Frontal cortex (tissue), 4 donors: ENCODE measurements around the gene EEF2K. TPM values are rescaled to one million over a fixed set of nuclear protein-coding genes. Genes with fewer than 3 reads are reported as not detected.

ENCODE experiments used
- DNase-seq, 2 donors: peaks; one replicate each; pipeline ENCODE4 v3.0.0; 2012; ENCODE audit warnings: low spot score in 2 of 2
- FAIRE-seq: peaks from 2 replicates; lab custom pipeline; 2012; peaks lifted over from hg19 to GRCh38; lab: Jason Lieb, UNC
- total RNA-seq: library from RNA; depleted of rRNA; stranded (reverse); fragments of >200 nt; gene quantifications from one replicate; pipeline ENCODE4 v1.2.3, GENCODE V29; 2014
- donor health status: control.
- donor health status: control.
- donor health status: control.

The EEF2K gene
- total RNA-seq, 1 donor from 2014 or later = 9.8 TPM

DNA sequence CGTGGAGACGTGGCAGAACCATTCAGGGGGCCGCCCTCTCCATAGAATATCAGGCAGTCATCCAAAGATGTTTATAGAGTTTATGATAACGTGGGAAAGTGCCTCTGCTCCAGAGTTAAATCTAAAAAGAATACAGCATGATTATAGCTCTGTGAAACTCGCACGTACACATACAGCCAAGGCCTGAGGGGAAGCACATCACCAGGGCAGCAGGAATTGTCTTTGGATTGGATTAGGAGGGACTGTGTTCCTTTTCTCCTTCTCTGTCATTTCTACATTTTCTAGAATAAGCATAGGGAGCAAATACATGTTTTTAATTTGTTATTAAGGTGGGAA lies 26.9 kb downstream of the EEF2K start:
- no peak for DNase-seq

DNA sequence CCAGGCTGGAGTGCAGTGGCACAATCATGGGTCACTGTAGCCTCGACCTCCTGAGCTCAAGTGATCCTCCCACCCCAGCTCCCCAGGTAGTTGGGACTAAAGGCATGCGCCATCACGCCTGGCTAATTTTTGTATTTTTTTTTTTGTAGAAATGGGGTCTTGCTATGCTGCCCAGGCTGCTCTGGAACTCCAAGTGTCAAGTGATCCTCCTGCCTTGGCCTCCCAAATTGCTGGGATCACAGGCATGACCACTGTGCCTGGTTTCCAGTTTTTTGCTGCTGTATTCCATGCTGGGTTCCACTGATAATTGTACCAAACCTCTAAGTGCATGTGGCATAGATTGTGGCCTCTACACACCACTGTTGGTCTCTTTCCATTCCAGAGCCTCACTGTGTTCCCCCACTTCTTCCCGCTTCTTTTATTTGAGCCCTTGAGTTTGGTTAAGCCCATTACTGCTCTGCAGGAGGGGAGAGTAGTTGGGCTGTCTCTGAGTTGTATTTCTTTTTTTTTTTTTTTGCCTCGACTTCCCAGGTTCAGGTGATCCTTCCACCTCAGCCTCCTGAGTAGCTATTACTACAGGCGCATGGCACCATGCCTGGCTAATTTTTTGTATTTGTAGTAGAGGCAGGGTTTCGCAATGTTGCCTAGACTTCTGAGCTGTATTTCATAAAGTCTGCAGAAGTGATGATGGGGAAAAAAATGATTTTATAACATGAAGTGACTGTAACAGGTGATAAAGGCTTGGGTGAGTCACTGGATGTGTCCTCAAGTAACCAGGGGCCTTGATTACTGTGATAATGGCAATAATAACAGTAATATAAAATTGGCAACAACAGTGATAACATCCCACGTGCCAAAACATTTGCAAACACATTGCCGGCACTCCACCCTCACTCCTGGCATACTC lies 30.0 kb downstream of the EEF2K start:
- DNase-seq = no peak
- FAIRE-seq = no peak

More for the DNA sequence above, 26.9 kb downstream of the EEF2K start:
- no peak for FAIRE-seq

DNA sequence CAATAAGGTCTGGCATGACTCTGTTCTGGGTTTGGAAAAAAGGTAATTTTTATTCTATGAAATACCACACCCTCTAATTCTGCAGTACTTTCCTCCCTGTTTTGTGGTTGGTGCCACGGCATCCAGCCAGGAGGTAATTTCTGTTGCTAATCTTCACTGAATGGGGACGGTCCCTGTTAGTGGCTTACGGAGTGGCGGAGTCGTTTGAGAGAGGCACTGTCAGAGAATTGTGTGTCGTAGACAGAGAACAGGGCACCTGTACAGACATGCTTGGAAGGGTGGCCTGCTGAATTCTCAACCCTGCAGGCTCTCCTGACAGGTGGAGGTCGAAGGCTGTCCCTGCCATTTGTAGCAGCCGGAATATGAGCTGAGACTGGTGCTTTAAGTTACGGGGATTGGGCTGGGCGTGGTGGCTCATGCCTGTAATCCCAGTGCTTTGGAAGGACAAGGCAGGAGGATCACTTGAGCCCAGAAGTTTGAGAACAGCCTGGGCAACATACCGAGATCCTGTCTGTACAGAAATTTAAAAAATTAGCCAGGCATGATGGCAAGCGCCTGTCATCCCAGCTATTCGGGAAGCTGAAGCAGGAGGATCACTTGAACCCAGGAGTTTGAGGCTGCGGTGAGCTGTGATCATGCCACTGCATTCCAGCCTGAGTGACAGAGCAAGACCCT lies 33.2 kb downstream of the EEF2K start:
- FAIRE-seq = no peak
- no peak for DNase-seq

DNA sequence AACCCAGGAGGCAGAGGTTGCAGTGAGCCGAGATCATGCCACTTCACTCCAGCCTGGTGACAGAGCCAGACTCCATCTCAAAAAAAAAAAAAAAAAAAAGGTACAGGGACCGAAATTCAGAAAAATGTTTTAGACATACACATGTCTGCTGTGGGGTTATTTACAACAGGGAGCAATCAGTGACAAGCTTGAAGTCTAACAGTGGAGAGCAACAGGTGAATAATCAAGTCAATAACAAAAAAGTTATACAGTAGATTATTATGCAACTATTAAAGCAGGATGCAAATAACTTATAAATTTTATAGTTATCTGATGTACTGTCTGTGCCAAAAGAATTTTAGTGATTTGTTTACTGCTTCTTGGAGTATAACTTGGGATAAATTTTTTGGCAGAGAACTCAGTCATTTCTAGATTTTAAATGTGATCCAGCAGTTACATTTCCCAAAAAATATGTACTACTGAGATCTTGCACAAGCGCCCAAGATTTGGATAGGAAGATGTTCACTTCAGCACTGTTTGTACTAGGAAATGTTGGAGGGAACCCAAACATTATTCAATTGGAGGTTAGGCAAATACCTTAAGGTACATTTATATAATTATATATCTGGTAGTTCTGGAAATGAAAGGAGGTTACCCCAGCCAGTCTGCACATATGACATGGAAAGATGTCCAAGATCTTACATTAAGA lies 34.1 kb downstream of the EEF2K start:
- DNase-seq (no peak), FAIRE-seq (no peak)

DNA sequence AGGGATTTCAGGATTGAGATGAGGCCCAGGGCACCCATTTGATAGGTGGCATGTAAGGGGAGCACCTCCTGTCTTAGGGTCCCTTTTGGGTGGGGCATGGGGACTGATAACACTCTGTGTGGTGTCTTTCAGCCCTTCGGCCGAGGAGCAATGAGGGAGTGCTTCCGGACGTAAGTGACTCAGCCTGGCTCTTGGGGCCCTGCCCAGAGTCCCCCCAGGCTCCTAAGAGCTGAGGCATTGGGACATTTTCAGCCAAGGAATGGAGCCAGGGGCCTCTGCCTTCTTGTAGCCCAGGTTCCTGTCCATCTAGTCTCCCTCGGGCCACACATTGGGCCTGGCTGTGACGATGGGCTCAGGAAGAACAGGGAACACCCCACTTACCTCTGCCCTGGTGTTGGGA lies 44.4 kb downstream of the EEF2K start:
- DNase-seq = no peak
- FAIRE-seq = no peak

DNA sequence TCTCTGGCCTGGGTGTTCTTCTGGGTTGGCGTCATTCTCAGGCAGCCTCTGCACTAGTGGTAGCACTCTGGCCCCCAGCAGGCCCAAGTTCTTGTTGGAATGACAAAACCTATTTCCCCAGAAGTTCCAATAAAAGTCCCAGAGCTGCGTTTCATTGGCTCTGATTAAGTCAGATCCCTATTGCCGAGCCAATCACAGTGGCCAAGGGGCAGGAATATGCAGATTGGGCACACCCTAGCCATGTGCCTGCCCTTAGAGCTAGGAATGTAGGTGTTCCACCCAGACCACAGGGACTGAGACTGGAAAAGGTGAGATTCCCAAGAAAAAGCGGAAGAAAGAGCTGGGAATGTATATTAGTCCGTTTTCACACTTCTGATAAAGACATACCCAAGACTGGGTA lies 46.2 kb downstream of the EEF2K start:
- no peak for FAIRE-seq
- DNase-seq = no peak

DNA sequence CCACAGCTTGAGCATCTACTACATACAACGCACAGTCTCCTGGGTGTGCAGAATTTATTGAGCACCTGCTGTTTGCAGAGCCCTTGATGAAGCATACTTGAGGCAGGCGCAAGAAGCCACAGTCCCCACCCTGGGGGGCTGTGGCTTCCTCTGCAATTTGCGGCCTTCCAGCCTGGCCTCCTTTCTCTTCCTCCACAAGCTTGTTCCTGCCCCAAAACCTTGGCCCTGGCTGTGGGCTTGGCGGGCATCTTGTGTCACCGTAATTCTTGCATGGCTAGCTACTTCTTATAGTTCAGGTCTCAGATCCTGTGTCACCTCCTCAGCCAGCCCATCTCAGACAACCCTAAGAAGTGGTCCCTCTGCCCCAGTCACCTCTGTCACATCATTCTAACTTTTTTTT lies 47.2 kb downstream of the EEF2K start:
- FAIRE-seq (no peak), DNase-seq (no peak)

DNA sequence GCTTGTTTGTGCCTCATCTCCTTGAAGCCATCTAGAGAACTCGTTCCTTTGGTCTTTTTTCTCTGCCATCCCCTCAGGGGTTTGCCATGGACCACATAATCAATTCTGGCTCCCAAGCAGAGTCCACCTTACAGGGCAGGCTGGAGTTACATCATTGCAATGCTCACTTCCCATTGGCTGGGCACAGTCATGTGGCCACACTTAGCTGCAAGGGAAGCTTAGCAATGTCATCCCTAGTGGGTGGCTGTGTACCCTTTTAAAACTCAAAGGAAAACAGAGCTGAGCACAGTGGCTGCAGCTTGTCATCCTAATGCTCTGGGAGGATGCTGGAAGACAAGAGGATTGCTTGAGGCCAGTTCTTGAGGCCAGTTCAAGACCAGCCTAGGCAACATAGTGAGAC lies 49.3 kb downstream of the EEF2K start:
- no peak for FAIRE-seq

DNA sequence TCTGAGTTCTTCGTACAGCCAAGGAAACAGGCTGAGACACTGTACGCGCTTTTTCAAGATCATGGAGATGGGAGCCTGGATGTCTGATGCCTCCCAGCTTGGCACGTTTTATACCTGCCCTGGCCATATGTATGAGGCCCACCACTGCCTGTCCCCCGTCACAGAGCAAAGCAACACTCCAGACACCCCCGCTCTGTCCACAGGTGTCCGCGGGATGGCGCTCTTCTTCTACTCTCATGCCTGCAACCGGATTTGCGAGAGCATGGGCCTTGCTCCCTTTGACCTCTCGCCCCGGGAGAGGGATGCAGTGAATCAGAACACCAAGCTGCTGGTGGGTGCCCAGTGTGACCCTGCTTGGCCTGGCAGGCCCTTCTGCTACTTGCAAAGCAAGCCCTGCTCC lies 51.4 kb downstream of the EEF2K start:
- FAIRE-seq (no peak), DNase-seq (no peak)

More for the DNA sequence above, 49.3 kb downstream of the EEF2K start:
- no peak for DNase-seq

DNA sequence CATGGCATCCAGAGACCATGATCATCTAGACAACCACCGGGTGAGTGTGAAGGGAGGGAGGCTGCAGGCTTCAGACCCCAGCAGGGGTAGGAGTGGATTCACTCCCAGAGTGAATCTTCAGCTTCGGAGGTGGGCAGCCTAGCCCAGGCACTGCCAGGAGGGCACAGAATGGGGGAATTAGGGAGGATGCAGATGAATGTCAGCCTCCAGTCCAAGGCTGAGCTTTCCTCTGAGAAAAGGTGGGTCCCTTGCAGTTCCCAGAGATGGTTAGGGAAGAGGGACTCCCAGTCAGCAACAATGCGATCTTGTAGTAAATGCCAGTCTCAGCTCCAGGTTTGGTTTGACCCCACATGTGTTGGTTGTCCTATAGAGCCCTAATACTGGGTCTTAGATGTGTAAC lies 54.4 kb downstream of the EEF2K start:
- FAIRE-seq (no peak), DNase-seq (no peak)

DNA sequence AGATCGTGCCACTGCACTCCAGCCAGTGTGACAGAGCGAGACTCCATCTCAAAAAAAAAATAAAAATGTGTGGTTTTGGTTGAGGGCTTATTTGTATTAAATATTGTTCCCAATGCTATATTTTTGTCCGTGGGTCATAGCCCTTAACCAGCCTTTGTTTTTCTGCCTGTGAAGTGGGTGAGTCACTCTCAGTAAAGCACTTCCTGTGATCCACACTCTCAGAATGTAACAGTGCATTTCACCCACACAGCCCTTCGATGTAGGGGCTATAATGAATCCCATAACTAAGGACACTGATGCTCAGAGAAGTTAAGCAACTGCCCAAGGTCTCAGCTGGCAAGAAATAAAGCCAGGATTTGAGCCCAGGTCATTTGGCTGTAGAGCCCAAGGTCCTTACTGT lies 56.4 kb downstream of the EEF2K start:
- FAIRE-seq = no peak
- DNase-seq = no peak

DNA sequence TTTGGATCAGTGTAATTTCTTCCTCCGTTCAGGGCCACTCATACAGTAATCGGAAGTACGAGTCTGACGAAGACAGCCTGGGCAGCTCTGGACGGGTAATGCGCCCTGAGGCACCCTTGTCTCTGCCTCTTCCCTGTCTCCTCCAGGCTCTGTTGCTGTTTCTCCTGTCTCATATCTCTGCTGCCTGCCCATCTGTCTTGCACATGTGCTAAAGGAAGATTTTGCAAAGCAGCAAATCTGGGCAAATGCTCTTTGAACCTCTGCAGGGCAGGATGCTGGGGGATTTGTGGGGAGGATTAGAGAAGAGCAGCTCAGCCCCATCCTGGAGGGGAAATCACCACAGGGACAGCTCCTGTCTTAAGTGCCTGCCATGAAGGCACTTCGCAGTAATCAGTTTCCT lies 58.7 kb downstream of the EEF2K start:
- no peak for DNase-seq
- FAIRE-seq = no peak

DNA sequence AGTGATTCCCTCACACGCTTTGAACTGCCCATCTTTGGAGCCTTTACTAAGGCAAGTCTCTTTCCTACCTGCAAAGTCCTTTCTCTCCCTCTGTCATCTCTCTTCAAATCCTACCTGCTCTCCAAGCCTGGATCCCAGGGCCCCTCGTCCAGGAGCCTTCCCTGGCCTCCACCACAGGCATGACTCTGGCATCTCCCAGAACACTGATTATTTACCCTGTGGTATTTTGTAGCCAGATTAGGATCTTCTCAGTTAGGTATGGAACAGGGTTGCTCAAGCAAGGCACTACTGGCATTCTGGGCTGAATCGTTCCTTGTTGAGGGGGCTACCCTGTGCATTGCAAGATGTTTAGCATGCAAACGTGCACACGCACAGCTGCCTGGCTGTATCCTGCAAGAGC lies 59.3 kb downstream of the EEF2K start:
- FAIRE-seq (no peak), DNase-seq (no peak)

DNA sequence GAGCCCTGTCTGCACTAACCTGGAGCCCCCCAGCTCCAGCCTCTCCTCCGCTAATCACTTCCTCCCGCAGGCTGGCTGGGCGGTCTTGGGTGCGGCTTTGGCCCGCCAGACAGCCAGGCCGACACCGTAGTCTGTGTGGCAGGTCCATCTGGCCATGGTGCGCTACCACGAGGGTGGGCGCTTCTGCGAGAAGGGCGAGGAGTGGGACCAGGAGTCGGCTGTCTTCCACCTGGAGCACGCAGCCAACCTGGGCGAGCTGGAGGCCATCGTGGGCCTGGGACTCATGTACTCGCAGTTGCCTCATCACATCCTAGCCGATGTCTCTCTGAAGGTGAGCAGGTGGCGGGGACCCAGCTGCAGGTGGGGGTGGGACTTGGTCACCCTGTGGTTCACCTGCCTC lies 60.5 kb downstream of the EEF2K start:
- DNase-seq (no peak), FAIRE-seq (no peak)

DNA sequence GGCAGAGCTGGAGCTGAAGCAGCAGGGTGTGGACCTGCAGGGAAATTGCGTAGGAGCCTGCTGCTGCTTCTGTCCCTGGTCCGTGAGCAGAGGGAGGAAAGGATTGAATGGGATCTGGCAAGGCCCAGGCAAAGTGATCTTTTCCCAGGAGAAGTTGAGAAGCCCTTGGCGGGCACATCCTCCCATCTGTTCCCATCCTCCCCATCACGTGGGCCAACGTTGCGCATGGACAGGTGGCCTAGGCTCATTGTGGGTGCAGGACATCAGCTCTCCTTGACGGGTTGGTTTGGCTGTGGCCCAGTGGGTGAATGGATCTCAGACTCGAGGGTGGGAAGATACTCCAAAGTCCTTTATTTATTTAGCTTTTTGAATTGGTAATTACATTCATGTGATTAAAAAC lies 61.7 kb downstream of the EEF2K start:
- FAIRE-seq (no peak), DNase-seq (no peak)

DNA sequence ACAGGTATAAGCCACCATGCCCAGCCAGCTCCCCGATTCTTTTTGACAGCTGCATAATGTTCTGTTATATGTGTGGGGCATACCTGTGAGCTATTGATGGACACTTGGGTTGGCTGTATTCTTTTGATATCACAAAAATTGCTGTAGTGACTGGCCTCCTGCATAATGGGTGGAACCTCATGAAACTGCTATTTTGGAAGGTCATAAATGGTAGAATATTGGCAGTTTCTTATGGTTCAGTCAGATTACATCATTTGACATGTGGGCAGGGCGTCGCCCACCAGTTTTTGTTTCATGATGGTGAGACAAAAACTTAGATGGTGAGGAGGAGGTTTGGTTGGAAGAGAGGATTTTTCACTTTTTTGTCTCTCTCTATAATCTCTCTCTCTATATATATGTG lies 64.4 kb downstream of the EEF2K start:
- FAIRE-seq (no peak), DNase-seq (no peak)

DNA sequence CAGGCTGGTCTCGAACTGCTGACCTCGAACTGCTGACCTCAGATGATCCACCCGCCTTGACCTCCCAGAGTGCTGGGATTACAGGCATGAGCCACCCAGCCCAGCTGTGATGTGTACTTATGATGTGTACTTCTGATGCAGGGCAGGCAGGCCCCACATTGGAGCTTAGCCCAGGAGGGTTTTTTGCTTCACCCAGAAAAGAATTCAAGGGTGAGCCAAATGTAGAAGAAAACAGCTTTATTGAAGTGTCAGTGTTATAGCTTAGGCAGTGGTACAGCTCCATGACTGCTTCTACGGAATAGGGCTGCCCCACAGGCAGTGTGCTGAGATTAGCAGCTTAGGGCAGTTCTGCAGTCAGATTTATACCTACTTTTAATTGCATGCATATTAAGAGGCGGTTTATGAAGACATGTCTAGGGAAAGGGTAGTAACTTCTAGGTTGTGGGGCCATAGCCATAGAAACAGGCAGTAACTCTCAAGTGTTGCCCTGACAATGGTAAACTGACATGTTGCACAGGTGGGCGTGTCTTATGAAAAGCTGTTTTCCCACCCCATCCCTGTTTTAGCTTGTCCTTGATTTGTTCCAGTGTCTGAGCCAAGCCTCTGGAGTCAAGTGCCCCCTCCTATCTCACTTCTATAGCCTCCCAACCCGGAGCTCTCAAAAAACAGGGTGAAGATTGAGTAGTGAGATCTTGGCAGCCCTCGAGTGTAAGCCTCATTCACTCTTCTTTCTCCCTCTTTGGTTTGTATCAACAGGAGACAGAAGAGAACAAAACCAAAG lies 67.0 kb downstream of the EEF2K start:
- DNase-seq = no peak
- no peak for FAIRE-seq

DNA sequence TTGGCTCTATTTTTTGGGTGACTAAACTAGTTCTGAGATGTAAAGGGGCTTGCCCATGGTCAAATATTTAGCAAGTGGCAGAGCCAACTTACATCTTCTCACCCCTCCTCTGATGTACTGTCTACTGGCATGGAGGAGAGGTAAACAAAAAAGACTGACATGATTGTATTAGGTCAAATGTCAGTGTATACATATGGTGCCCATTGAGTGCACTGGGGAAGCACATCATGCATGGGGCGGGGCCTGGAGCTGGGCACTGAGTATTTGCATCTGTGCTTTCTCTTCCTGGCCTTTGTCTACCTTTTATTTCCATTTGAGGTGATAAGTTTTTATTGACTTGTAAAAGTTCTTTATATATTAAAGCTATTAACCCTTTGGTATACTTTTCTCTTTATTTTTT lies 68.8 kb downstream of the EEF2K start:
- FAIRE-seq = no peak

DNA sequence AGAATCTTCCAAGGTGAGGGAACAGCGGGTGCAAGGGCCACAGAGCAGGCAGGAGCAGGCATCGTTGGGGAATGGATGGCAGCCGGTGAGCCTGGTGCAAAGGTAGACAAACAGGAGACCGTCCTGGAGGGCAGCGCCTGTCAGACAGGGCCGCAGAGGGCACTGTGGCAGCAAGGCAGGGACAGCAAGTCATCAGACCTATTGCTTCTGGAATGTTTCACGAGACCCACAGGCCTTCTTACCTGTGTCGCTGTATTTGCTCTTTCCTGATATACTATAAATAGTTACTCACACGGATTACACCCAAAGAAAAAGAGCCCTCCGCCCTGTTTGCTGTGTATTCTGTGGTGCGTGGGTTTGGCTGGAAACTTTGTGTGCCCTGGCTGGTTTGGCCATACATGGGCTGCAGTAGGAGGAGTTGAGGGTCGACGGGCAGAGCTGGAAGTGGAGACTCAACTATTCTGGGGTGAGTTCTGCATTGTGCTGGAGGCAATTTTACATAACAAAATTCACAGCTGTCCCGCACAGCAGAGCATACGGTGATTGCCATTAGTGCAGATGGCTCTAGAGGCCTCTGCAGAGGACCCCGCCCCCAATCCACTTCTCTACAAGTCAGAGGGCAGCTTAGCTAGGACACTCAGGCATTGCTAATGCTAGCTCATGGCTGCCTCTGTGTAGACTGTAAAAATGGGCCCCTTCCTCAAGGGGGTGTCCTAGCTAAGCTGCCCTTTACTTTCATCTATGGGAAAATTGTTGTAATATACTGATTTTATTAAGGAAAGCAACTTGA lies 72.6 kb downstream of the EEF2K start:
- FAIRE-seq (no peak), DNase-seq (no peak)

More for the DNA sequence above, 68.8 kb downstream of the EEF2K start:
- no peak for DNase-seq
